PC-9 (cell line): ENCODE results near the gene PECR. TPM values are rescaled to one million over a fixed set of nuclear protein-coding genes. Genes with fewer than 3 reads are reported as not detected.
A peak's percentile ranks its signal among the peaks of the same experiment; 100 is the strongest.

Source experiments
- BruUV-seq: library from RNA; stranded (reverse); fragments of 400-500 nt; replicated peaks from 2 replicates; lab custom pipeline; 2021; lab: Mats Ljungman, UMichigan
- CTCF ChIA-PET: fragments of 300-600 bp; sonication (Branson Sonifier 250); formaldehyde crosslinking; loops from one replicate; lab custom pipeline; 2022; ENCODE audit warnings: antibody characterized with exemption; lab: Charles Lee
- POLR2A ChIA-PET: fragments of 300-600 bp; sonication (Branson Sonifier 250); formaldehyde crosslinking; loops from one replicate; lab custom pipeline; 2022; ENCODE audit warnings: antibody characterized with exemption; ENCODE audit not compliant: unreplicated experiment; lab: Charles Lee
- DNase-seq, 2 experiments: peaks; one replicate each; pipeline versions ENCODE4 v3.0.0 to v3.0.0-alpha.2; 2015 to 2022; ENCODE audit warnings: mixed read lengths in 1 of 2
- H2AFZ ChIP-seq: fragments of 200-600 bp; sonication (generic); 2 replicates; pipeline ENCODE4 v1.8.1; 2017; ENCODE audit warnings: antibody characterized with exemption
- H3F3A ChIP-seq: fragments of 200-600 bp; sonication (generic); 2 replicates; pipeline ENCODE4 v1.8.1; 2017; ENCODE audit warnings: antibody characterized with exemption, mild to moderate bottlenecking, low read depth; ENCODE audit not compliant: insufficient read depth
- H3K27ac ChIP-seq: fragments of 200-600 bp; sonication (generic); 2 replicates; pipeline ENCODE4 v1.6.1; 2016; ENCODE audit warnings: mixed run types
- H3K27me3 ChIP-seq: fragments of 200-600 bp; sonication (generic); 2 replicates; pipeline ENCODE4 v1.6.1; 2016; ENCODE audit warnings: low read depth, mixed run types; ENCODE audit not compliant: insufficient read depth
- H3K36me3 ChIP-seq: fragments of 200-600 bp; sonication (generic); 2 replicates; pipeline ENCODE4 v1.6.1; 2016; ENCODE audit warnings: low read depth, mixed run types
- H3K4me1 ChIP-seq: fragments of 200-600 bp; sonication (generic); replicated peaks from 2 replicates; pipeline ENCODE4 v1.6.1; 2016; ENCODE audit warnings: mixed run types; ENCODE audit not compliant: insufficient read depth
- H3K4me2 ChIP-seq: fragments of 200-600 bp; sonication (generic); 2 replicates; pipeline ENCODE4 v1.6.1; 2017; ENCODE audit warnings: mixed run types
- H3K4me3 ChIP-seq: fragments of 200-600 bp; sonication (generic); 2 replicates; pipeline ENCODE4 v1.6.1; 2016; ENCODE audit warnings: mixed run types
- H3K79me2 ChIP-seq: fragments of 200-600 bp; sonication (generic); 2 replicates; pipeline ENCODE4 v1.6.1; 2017; ENCODE audit warnings: low read depth, mixed run types
- H3K9me2 ChIP-seq: fragments of 200-600 bp; sonication (generic); 2 replicates; pipeline ENCODE4 v1.8.1; 2017; ENCODE audit warnings: mild to moderate bottlenecking; ENCODE audit not compliant: insufficient read depth
- H3K9me3 ChIP-seq: fragments of 200-600 bp; sonication (generic); 2 replicates; pipeline ENCODE4 v1.8.1; 2016; ENCODE audit warnings: low read depth; ENCODE audit not compliant: insufficient read depth
- H4K20me1 ChIP-seq: fragments of 200-600 bp; sonication (generic); 2 replicates; pipeline ENCODE4 v1.8.1; 2017; ENCODE audit not compliant: insufficient read depth
- CTCF ChIP-seq: fragments of 200-600 bp; sonication (generic); conservative IDR thresholded peaks from 2 replicates; pipeline ENCODE4 v1.6.1; 2017; ENCODE audit warnings: mixed run types, antibody characterized with exemption, mild to moderate bottlenecking, moderate library complexity
- EZH2 ChIP-seq: fragments of 200-600 bp; sonication (generic); IDR thresholded peaks from 2 replicates; pipeline ENCODE4 v1.8.0; 2017; ENCODE audit warnings: antibody characterized with exemption, low read depth
- intact Hi-C: fragments of 100-400 bp; cut with micrococcal nuclease; formaldehyde crosslinking; loops from one replicate; pipeline ENCODE4 v1.10.0; 2022; ENCODE audit not compliant: unreplicated experiment
- total RNA-seq: library from RNA; stranded (reverse); gene quantifications from 2 replicates; pipeline ENCODE4 v1.2.3, GENCODE V29; 2021

PECR gene
- total RNA-seq, 1 experiment from 2014 or later = 10.8 TPM

- Histone ChIP-seq H3K9me3 (0 out of 2 replicates have a peak, but pooled peaks cover 5% of the 10 kb centered on the region), H3F3A (peaks cover 41% of the 10 kb centered on the region), H3K4me3 (no peak overlapping the region), H3K4me1 (peaks cover 56% of the 10 kb centered on the region), H2AFZ (no peak overlapping the region), H3K79me2 (peaks cover 92% of the 10 kb centered on the region), H4K20me1 (0 out of 2 replicates have a peak, but pooled peaks cover 3% of the 10 kb centered on the region), H3K36me3 (peaks cover 9% of the 10 kb centered on the region; the same call in 1 of the 2 replicates), H3K9me2 (no peaks in the 10 kb centered on the region), H3K27me3 (no peaks in the 10 kb centered on the region), H3K27ac (peak overlapping the region; percentile 98), H3K4me2 (peak overlapping the region; percentile 73; the same call in 1 of the 2 replicates)
- ChIA-PET POLR2A (no interaction called here), CTCF (interaction anchor here (0.6 kb wide), 2 partner anchors 45 to 49 kb away, joined by 3 to 5 read pairs; no protein-coding TSS in a partner anchor)
- no TSS peak for BruUV-seq
- TF ChIP-seq EZH2 (no peak), CTCF (no peak)
- no peak for DNase-seq
- intact Hi-C loops = no loop called here
These were observed 77.5 kb downstream of the PECR start for GRCh38 chr2:216003876-216004696.

- H3K79me2 ChIP-seq = peaks cover 89% of the 10 kb centered on the region
These were observed 78.9 kb downstream of the PECR start for GRCh38 chr2:216002693-216003092.

More at GRCh38 chr2:216002693-216003092, 78.9 kb downstream of the PECR start:
- Histone ChIP-seq H3K9me2 (no peaks in the 10 kb centered on the region), H3K9me3 (no peaks in the 10 kb centered on the region), H2AFZ (no peak overlapping the region), H3K27me3 (no peaks in the 10 kb centered on the region), H3F3A (peaks cover 35% of the 10 kb centered on the region), H3K4me2 (peak overlapping the region; percentile 8), H3K27ac (no peak overlapping the region), H3K36me3 (peaks cover 19% of the 10 kb centered on the region; the same call in 1 of the 2 replicates), H3K4me1 (peaks cover 51% of the 10 kb centered on the region), H3K4me3 (no peak overlapping the region), H4K20me1 (0 out of 2 replicates have a peak, but pooled peaks cover 3% of the 10 kb centered on the region)
- DNase-seq = no peak
- TF ChIP-seq CTCF (no peak), EZH2 (no peak)
- intact Hi-C loops = no loop called here
- CTCF ChIA-PET = interaction anchor here (0.6 kb wide), 1 partner anchor 71 kb away, joined by 3 read pairs; no protein-coding TSS in a partner anchor
- no TSS peak for BruUV-seq
- POLR2A ChIA-PET = no interaction called here
